Mucosa of descending colon (tissue), 3 donors: ENCODE results near the gene DSCAML1. TPM values are rescaled to one million over a fixed set of nuclear protein-coding genes. Genes with fewer than 3 reads are reported as not detected.

Experiments used
- ATAC-seq: fragments of 200-7000 bp; cut with Tn5 transposase; one replicate; pipeline ENCODE4 v1.9.1; 2020; ENCODE audit warnings: mild to moderate bottlenecking, moderate library complexity
- DNase-seq, 3 donors: peaks; one replicate each; pipeline ENCODE4 v3.0.0-alpha.2; 2020
- H3K36me3 ChIP-seq: fragments of 200-600 bp; one replicate; pipeline ENCODE4 v1.8.0; 2021; ENCODE audit warnings: low read depth, mild to moderate bottlenecking
- H3K4me1 ChIP-seq: fragments of 200-600 bp; one replicate; pipeline ENCODE4 v1.8.0; 2021; ENCODE audit warnings: low read depth, mild to moderate bottlenecking
- H3K4me3 ChIP-seq: fragments of 200-600 bp; one replicate; pipeline ENCODE4 v1.8.0; 2021; ENCODE audit warnings: mild to moderate bottlenecking
- H3K9me3 ChIP-seq: fragments of 200-600 bp; one replicate; pipeline ENCODE4 v1.8.0; 2021; ENCODE audit warnings: mild to moderate bottlenecking
- intact Hi-C, 2 donors: fragments of 100-400 bp; cut with DNase I in 1 of 2; cut with micrococcal nuclease in 1 of 2; formaldehyde crosslinking; loops; one replicate each; pipeline versions ENCODE4 v1.11.0 to v1.11.1; 2022; cut with DNase I, micrococcal nuclease
- total RNA-seq, 3 donors: library from RNA; stranded (reverse); fragmentation: NEBNext Ultra II Directional in 2 of 3; extraction: Animal tissue kit (Norgen Biotek cat#: 25700) in 2 of 3; gene quantifications; one replicate each; pipeline versions ENCODE4 v1.2.1 to v1.2.4, GENCODE V29; 2021 to 2023
- TF ChIP-seq, protein P1 (sequence below): fragments of 200-600 bp; IDR thresholded peaks from one replicate; pipeline ENCODE4 v1.8.0; 2022; ENCODE audit warnings: antibody characterized with exemption, mild to moderate bottlenecking
- donor health status: DM: no; HTN: no; CAD: no; lungs with moderate emphysema.
- donor health status: DM: no; HTN: no; CAD: no.
- donor health status: DM: no; HTN: yes; CAD: no.

The DSCAML1 gene
- total RNA-seq, 3 donors from 2014 or later: 5.0 to 5.5 (median 5.3) TPM

DNA sequence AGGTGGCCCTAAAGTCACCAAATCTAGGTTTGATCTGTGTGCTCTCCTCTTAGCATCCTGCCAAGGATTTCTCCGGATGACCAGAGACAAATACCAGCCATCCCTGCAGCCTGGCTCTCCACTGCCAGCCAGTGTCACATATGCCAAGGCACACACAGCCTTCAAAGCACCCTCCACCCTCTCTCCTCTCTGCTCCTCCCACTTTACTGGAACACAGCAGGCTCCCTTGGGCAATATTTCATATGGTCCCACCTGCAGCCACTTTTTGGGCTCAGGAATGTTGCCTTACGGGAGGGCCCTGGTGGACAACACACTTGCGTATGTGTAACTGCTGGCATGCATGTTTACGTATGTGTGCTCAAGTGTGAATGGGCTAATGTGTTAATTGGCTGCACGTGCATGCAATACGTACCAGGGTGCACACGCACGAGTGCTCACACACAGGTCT is 285.5 kb downstream of the DSCAML1 start:
- intact Hi-C loops: no loop called here
- H3K4me1 ChIP-seq: peaks cover 18% of the 10 kb centered on the region
- TF ChIP-seq, protein P1, sequence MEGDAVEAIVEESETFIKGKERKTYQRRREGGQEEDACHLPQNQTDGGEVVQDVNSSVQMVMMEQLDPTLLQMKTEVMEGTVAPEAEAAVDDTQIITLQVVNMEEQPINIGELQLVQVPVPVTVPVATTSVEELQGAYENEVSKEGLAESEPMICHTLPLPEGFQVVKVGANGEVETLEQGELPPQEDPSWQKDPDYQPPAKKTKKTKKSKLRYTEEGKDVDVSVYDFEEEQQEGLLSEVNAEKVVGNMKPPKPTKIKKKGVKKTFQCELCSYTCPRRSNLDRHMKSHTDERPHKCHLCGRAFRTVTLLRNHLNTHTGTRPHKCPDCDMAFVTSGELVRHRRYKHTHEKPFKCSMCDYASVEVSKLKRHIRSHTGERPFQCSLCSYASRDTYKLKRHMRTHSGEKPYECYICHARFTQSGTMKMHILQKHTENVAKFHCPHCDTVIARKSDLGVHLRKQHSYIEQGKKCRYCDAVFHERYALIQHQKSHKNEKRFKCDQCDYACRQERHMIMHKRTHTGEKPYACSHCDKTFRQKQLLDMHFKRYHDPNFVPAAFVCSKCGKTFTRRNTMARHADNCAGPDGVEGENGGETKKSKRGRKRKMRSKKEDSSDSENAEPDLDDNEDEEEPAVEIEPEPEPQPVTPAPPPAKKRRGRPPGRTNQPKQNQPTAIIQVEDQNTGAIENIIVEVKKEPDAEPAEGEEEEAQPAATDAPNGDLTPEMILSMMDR: no peak
- no peaks in the 10 kb centered on the region for H3K9me3 ChIP-seq
- ATAC-seq: peak; percentile 39
- DNase-seq: peak in 1 of 3 donors; percentile 6
- no peak overlapping the region for H3K4me3 ChIP-seq
- H3K36me3 ChIP-seq: no peaks in the 10 kb centered on the region

DNA sequence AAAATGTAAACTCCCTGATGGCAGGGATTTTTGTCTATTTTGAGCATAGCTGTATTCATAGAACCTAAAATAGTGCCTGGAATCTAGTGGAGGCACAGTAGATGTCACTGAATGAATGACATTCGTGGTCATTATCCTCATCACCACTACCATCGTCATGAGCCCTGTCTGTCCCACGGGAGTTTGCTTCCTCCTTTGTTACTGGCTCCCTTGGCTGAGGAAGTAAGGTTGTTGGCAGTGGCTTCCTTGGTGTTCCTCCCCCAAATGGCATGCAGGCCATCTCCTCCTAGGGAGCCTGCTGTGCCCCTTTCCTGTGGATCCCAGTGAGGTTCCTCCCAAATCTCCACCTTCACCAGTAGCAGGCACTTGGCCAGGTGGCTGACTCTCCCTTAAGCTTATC is 286.4 kb downstream of the DSCAML1 start:
- Histone ChIP-seq H3K9me3 (no peaks in the 10 kb centered on the region), H3K4me3 (no peak overlapping the region), H3K36me3 (no peaks in the 10 kb centered on the region), H3K4me1 (peaks cover 18% of the 10 kb centered on the region)
- intact Hi-C loops: no loop called here
- no peak for ATAC-seq
- TF ChIP-seq, protein P1: no peak
- no peak for DNase-seq

- intact Hi-C loops: no loop called here
- H3K9me3 ChIP-seq: no peaks in the 10 kb centered on the region
- no peak overlapping the region for H3K4me3 ChIP-seq
- ATAC-seq: no peak
- H3K4me1 ChIP-seq: peaks cover 18% of the 10 kb centered on the region
- no peaks in the 10 kb centered on the region for H3K36me3 ChIP-seq
- no peak for DNase-seq
- TF ChIP-seq, protein P1: no peak
These were observed 287.5 kb downstream of the DSCAML1 start for GRCh38 chr11:117509543-117509942.

- no peak for DNase-seq
- TF ChIP-seq, protein P1: no peak
- no peak for ATAC-seq
- no peaks in the 10 kb centered on the region for H3K9me3 ChIP-seq
- intact Hi-C loops: no loop called here
- H3K4me1 ChIP-seq: peaks cover 13% of the 10 kb centered on the region
- H3K4me3 ChIP-seq: no peak overlapping the region
- H3K36me3 ChIP-seq: no peaks in the 10 kb centered on the region
These were observed 290.0 kb downstream of the DSCAML1 start for GRCh38 chr11:117506971-117507370.

- H3K36me3 ChIP-seq: no peaks in the 10 kb centered on the region
- TF ChIP-seq, protein P1: no peak
- intact Hi-C loops: no loop called here
- ATAC-seq (no peak), DNase-seq (no peak)
- no peaks in the 10 kb centered on the region for H3K4me1 ChIP-seq
- no peaks in the 10 kb centered on the region for H3K9me3 ChIP-seq
- no peak overlapping the region for H3K4me3 ChIP-seq
These were observed 291.6 kb downstream of the DSCAML1 start for GRCh38 chr11:117505285-117505970.

GRCh38 chr11:117502779-117503100 is 294.3 kb downstream of the DSCAML1 start:
- no peaks in the 10 kb centered on the region for H3K36me3 ChIP-seq
- intact Hi-C loops: no loop called here
- no peak for ATAC-seq
- TF ChIP-seq, protein P1: no peak
- H3K4me1 ChIP-seq: no peaks in the 10 kb centered on the region
- no peak overlapping the region for H3K4me3 ChIP-seq
- no peaks in the 10 kb centered on the region for H3K9me3 ChIP-seq
- DNase-seq: no peak
